ENCODE results near the gene TCF12.

Gene TCF12

DNA sequence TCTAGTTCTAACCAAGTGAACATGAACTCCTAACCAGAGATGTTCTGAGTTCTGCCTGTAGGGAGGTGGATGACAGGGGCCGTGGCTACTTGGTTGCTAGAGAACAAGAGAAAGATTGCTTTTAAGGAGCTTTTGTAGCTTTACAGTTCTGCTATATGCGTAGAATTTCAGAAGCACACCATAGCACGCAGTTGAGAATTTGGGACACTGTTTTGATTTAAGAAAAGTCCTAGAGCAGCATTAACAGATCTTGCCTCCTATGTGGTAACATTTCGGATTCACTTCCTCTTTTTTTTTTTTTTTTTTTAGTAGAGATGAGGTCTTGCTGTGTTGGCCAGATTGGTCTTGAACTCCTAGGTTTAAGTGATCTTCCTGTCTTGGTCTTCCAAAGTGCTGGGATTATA, 181.7 kb downstream of the TCF12 start:
- DNase-seq, result no peak

GRCh38 chr15:57102858-57103257, 184.4 kb downstream of the TCF12 start:
- DNase-seq, result no peak

GRCh38 chr15:57108296-57108695, 189.9 kb downstream of the TCF12 start:
- no peak for DNase-seq

DNA sequence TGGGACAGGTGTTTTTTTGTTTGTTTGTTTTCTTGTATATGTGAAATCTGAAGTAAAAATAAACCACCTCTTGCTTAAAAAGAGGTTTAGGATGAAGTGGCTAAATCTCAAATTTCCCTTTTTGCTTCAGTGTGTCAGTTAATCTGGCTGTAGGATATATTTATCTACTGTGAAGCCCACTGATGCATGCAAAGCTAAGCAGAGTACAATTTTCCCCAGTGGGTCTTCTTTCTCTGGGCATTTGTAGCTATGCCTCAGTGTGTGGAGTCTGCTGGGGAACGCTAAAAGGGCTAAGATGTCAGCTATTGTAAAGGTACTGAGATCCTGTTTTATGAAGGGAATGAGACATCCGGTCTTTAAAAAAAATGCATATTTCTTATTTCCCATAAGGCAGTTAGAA, 190.6 kb downstream of the TCF12 start:
- no peak for DNase-seq

- no peak for DNase-seq
These were observed 192.6 kb downstream of the TCF12 start for GRCh38 chr15:57111002-57111401.

DNA sequence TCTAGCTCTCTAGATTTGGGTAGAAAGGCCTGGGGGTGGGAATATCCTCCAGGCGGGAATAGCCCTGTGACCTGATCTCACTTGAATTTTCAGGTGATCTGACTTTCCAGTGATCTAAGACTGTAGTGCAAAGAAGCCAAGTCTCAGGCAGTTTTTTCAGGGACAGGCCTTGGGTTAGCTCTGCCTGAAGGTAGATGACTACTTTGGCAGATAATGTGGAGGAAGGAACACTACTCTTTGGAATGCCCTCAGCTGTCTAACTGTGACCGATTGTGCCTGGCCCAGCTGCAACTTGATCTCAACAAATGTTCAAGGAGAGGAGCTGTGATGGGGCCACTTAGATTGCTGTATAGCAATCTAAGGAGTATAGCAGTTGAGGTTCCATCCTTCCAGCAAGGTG, 193.7 kb downstream of the TCF12 start:
- DNase-seq, result no peak

DNA sequence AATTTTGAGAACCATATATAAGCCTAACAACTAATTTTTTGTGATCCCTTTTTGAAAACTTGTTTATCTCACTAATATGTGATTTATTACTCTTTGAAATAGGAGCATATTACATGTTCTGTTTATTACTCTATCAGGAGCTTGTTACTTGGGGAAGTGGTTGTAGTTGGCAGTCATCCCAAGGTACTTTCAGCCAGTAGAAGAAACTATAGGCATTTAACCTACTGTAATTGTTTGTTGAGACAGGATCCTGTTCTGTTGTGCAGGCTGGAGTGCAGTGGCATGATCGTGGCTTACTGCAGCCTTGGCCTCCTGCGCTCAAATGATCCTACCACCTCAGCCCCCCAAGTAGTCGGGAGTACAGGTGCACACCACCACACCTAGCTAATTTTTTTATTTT, 195.6 kb downstream of the TCF12 start:
- DNase-seq, result no peak

DNA sequence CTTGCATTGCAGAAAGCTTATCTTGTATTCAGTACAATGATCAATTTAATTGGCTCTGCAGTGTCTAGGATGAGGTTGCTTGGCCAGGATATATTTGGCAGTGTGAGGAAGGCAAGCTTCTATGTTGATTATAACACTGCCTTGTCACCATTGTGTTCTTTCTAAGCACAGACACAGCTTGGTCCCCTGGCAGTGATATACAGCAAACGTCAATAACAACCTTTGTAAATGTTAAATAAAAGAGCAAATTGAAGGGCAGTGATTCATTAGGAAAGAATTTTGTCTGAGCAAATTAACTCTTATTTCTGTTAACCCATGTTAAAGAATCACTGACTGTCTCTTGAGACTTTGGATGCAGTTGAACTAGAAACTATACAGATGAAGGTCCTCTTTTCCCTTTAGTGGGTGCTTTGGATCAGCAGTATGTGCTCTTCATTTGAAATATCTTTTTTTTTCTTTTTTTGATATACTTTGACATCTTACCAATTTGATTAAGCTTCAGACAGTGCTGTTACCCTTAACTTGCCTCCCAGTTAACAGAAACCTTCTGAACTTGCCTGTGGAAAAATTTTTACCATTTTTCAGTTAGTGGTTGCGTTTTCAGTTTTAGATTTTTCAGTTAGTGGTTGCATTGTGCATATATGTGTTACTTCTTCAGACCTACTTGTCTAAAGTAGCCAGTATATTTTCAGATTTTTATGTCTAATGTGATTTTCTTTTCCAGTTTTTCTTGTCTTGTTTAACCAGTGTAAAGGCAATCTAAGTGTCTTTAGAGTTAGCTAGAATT, 199.8 kb downstream of the TCF12 start:
- no peak for DNase-seq

- DNase-seq, result no peak
These were observed 203.8 kb downstream of the TCF12 start for GRCh38 chr15:57122080-57122840.

GRCh38 chr15:57124036-57124435, 205.6 kb downstream of the TCF12 start:
- DNase-seq, result no peak

DNA sequence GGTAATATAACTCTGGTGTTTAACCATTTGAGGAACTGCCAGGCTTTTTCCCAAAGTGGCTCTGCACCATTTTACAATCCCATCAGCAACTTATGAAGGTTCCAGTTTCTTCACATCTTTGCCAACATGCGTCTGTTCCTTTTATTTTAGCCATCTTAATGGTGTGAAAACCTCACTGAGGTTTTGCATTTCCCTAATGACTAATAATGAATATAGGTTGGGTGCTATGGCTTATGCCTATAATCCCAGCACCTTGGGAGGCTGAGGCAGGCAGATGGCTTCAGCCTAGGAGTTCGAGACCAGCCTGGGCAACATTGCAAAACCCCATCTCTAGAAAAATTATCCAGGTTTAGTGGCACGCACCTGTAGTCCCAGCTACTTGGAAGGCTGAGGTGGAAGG, 210.6 kb downstream of the TCF12 start:
- DNase-seq, result no peak

- no peak for DNase-seq
These were observed 212.5 kb downstream of the TCF12 start for GRCh38 chr15:57130956-57131355.

DNA sequence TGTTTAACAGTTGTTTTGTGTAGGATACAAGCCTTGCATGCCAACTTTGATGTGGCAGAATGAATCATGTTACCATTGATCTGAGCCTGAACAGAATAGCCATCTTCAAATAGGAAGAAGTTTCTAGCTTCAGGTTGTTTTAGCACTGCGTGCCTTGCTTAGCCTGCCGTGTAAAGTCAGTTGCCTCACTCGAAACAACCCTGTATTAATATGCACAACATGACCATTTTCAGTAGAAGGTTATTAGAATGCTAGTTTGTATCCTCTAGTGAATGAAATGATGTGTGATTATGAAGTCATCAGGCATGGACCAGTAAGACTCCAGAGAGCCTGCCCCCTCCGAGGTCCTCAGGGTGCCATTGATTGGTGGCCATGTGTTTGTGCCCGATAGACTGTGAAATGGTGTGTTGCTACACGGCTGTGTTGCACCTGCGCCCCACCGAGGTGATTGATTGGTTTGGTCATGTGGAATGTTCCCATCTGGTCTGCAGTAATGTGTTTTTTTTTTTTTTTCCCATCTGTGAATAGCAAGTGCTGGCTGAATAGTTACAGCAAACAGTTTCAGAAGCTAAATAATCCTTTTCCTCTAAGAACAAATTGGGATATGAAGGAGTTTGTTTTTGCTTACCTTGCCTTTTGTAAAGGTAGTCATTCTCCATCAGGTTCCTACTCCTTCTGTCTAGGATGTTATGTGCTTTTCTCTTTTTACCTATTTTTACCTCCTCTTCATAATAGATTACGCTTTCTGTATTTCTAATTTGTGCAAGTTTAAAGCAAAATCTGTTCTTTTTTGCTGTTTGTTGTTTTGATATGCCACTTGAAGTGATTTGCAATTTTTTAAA, 214.9 kb downstream of the TCF12 start:
- no peak for DNase-seq

DNA sequence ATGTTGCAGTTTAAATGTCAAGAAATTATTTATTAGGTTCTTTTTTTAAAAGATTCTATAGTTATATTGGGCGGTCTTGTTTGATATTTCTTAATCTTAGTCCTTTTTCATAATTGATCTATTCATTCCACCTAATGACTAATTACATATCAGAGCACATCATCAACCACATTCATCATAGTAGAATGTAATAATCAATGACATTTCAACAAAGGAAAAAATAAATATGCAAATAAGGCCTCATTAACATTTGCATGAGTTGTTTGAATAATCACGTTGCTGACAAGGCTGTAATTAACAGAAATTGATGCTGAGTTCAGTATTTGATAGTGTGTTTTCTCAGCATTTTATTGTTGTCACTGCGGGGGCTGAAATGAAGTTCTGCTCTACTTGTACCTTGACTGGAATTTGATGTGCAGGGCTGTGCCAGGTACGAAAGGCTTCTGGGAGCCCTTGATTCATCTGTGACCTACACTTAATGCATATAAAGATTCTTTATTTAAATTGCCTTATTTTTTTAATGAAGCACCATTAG, 215.7 kb downstream of the TCF12 start:
- no peak for DNase-seq

DNA sequence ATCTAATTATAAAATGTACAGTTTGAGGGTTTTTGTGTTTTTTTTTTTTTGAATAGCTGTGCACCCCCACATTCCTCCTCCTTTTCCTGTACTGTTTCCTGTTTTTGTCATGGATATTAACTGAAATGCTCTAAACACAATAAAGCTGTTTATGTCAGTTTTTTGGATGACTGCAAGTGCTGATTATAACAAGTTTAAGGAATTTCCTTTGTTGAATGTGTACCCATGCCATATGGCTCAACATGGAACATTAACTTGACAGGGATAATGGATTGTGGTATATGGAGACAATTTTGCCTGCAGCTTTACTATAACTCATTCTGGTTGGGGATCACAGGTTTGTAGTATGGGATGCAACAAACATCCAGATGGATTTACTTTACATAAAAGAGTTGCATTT, 216.4 kb downstream of the TCF12 start:
- DNase-seq, result no peak

GRCh38 chr15:57135800-57136199, 217.4 kb downstream of the TCF12 start:
- DNase-seq, result no peak

DNA sequence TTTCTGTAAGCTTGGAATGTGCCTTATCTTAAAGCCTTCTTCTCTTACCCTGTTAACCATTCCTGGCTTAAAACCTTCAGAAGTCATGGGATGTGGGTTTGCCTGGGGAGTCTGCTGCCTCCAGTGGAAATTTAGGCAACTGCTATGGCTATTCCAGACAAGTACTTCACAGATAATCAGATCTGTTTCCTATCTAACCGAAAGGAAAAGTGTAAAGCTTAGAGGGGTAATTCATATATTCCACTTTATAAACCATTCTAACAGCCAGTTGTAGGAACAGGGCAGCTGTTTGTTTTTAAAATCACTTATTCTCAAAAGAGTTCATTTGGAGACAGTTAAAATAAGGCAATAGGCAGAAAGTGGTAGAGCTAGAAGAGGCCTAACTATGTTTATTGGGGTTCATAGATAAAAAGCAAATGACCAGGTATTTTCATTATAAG, 219.9 kb downstream of the TCF12 start:
- DNase-seq, result no peak

DNA sequence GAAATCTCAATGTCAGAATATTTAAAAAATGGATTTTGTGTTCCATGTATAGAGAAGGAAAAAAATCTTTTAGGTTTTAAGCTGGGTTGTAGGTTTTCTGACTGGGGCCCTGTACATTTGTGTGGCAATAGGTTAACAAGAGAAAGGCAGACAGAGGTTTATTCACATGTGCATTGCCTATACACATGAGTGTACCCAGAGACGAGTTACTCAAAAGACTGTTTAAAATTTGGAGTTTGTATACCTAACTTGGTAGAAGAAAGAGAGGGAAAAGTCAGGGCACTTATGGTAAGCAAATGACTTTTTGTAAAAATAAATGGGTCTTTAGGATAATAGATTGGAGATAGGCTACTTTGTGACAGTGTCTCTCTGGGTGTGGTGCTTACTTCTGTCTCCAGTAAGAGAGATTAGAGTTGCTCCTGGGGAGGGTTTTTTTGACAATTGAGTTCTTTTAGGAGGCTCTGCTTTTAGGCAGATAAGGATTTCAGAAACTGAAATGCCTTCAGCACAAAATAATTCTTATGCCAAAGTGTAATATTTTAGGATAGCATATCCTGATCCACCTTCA, 225.2 kb downstream of the TCF12 start:
- DNase-seq, result no peak

GRCh38 chr15:57144448-57144847, 226.0 kb downstream of the TCF12 start:
- DNase-seq, result no peak

DNA sequence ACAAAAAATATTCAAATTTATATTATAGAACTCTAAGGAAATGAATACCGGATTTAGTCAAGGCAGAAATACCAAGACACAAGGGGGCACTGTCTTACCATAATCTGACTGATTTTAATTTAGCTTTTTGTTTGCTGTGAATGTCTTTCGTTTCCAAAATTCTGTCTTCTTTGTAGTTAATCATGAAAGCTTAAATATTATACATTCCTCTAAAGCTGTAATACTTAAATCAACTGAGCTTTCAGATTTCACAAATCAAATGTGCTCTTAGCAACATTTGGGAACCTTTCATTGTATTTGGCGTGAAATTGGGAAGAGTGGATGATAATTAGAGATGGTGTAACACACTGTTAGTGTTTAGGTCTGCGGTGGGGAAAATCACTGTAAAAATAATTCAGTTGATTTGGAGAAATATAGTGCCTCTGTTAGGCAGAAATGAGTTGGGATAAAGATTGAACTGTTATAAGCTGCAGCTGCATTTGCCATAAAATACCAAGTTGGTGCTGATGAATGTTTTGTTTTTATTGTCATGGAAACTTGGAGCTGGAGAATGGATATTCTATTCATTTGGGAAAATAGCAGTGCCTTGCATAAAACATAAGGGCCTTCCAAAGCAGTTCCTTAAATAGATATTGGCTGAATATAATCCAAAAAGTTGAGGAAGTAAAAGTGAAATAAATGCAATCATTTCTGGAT, 228.2 kb downstream of the TCF12 start:
- DNase-seq, result no peak

DNA sequence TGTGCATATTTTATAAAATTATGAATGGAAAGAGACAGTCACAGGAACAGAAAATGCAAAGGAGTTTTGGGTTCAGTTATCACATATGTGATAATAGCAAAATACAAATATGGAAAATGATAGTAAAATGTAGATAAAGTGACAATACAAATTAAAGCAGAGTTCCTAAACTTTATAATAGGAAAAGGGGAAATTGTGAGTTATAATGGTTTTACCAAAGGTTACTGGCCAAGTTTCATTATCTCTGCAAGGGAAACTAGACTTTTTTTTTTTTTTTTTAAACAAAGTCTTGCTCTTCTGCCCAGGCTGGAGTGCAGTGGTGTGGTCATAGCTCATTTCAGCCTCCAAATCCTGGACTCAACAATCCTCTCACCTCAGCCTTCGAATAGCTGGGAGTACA, 229.2 kb downstream of the TCF12 start:
- no peak for DNase-seq

DNA sequence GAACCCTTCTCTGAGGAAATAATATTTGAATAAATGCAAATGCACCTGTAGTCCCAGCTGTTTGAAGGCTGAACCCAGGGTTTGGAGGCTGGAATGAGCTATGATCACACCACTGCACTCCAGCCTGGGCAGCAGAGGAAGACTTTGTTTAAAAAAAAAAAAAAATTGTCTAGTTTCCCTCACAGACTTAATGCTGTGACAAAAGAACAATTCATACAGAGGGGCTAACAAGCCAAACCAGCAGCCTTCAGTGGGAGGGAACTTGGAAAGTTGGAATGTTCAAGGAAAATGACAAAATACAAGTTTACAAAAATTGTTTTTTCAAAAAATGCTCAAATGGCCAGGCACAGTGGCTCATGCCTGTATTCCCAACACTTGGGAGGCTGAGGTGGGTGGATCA, 229.8 kb downstream of the TCF12 start:
- no peak for DNase-seq
